ENCODE data around the gene SLC27A5. TPM values are rescaled to one million over a fixed set of nuclear protein-coding genes. Genes with fewer than 3 reads are reported as not detected.
"Not testable (repeated sequence)": the region's sequence is repeated elsewhere in the genome, so short reads cannot be mapped to it uniquely, and the experiment has no call there.

The SLC27A5 gene
- total RNA-seq, 1 donor from 2014 or later = 6.8 TPM

DNA sequence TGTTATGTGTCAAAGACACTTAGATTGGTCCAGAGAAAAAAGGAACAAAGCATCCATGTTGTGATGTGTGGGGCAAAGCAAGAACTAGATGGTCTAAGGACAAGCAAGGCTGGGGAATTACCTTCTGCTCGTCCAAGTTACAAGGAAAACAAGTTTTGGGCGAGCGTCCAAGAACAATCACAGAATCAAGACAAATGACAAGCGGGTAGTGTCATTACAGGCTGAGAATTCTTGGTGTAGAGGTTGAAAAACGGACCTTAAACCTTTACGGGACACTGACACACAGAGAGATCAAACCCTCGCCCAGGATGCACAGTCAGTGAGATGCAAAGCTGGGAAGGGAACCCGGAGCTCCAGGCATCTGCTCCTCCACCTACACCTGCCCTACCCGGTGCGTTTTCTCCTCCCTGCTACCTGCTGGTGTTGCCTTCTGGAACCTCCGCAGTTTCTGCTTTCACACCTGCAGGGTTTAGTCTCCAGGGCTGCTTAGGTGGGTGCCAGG lies 60.9 kb downstream of the SLC27A5 start:
- H3K4me1 Mint-ChIP-seq (ENCODE audit: low read depth, unreplicated experiment) = peaks cover 2% of the 10 kb centered on the region
- H3K9me3 Mint-ChIP-seq (ENCODE audit: unreplicated experiment) = peaks cover 15% of the 10 kb centered on the region
- H3K36me3 ChIP-seq (ENCODE audit: insufficient read depth, low read length) = no peaks in the 10 kb centered on the region
- H3K27ac Mint-ChIP-seq (ENCODE audit: unreplicated experiment) = no peak overlapping the region
- H3K36me3 Mint-ChIP-seq (ENCODE audit: low read depth, unreplicated experiment) = peaks cover 2% of the 10 kb centered on the region
- peaks cover 5% of the 10 kb centered on the region for H3K9me3 ChIP-seq (ENCODE audit: insufficient read depth, low read depth, low read length)
- H3K9ac ChIP-seq (ENCODE audit: low read length) = peak overlapping the region; percentile 78
- no peaks in the 10 kb centered on the region for H4K20me1 ChIP-seq (ENCODE audit: insufficient read depth, low read length)
- peaks cover 6% of the 10 kb centered on the region for H3K4me1 ChIP-seq (ENCODE audit: insufficient read depth, low read length)
- no peak overlapping the region for H3K27ac ChIP-seq (ENCODE audit: low read depth, low read length)
- H2AFZ ChIP-seq (ENCODE audit: low read depth, low read length) = peak overlapping the region; percentile 92
- peak overlapping the region; percentile 74 for H3K4me3 ChIP-seq (ENCODE audit: insufficient read depth, low read depth, low read length)
- no peak for DNase-seq (ENCODE audit: low read depth)
- peaks cover 18% of the 10 kb centered on the region for H3K27me3 Mint-ChIP-seq (ENCODE audit: low read depth, unreplicated experiment)
- TF ChIP-seq CTCF (IDR thresholded peaks at IDR 0.05; ENCODE audit: insufficient read depth, low read depth, low read length) (no peak), EZH2 (IDR thresholded peaks at IDR 0.05; ENCODE audit: insufficient read depth, low read length) (no peak)
- no peak for FAIRE-seq
- peak overlapping the region; percentile 79 for H3K4me3 Mint-ChIP-seq (ENCODE audit: unreplicated experiment)
- no peaks in the 10 kb centered on the region for H3K27me3 ChIP-seq (ENCODE audit: insufficient read depth, low read length)
- H3K79me2 ChIP-seq (ENCODE audit: insufficient read depth, low read length) = no peaks in the 10 kb centered on the region
- peak overlapping the region; percentile 93 for H3K4me2 ChIP-seq (ENCODE audit: low read length)

DNA sequence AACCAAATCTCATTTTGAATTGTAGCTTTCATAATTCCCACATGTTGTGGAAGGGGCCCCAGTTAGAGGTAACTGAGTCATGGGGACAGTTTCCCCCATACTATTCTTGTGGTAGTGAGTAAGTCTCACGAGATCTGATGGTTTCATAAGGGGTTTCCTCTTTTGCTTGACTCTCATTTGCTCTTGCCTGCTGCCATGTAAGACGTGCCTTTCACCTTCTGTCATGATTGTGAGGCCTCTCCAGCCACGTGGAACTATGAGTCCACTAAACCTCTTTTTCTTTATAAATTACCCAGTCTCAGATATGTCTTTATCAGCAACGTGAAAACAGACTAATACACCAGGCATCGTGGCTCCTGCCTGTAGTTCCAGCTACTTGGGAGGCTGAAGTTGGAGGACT lies 61.8 kb downstream of the SLC27A5 start:
- not testable (repeated sequence) for H2AFZ ChIP-seq (ENCODE audit: low read depth, low read length); H3K27me3 ChIP-seq (ENCODE audit: insufficient read depth, low read length); H3K36me3 Mint-ChIP-seq (ENCODE audit: low read depth, unreplicated experiment); H3K79me2 ChIP-seq (ENCODE audit: insufficient read depth, low read length); H3K9me3 ChIP-seq (ENCODE audit: insufficient read depth, low read depth, low read length); H3K9ac ChIP-seq (ENCODE audit: low read length); H3K4me1 ChIP-seq (ENCODE audit: insufficient read depth, low read length); H3K4me3 Mint-ChIP-seq (ENCODE audit: unreplicated experiment); H3K27ac Mint-ChIP-seq (ENCODE audit: unreplicated experiment); H3K4me3 ChIP-seq (ENCODE audit: insufficient read depth, low read depth, low read length); H3K36me3 ChIP-seq (ENCODE audit: insufficient read depth, low read length); H3K4me1 Mint-ChIP-seq (ENCODE audit: low read depth, unreplicated experiment); H4K20me1 ChIP-seq (ENCODE audit: insufficient read depth, low read length); DNase-seq (ENCODE audit: low read depth); FAIRE-seq; H3K4me2 ChIP-seq (ENCODE audit: low read length); H3K27ac ChIP-seq (ENCODE audit: low read depth, low read length)
- H3K9me3 Mint-ChIP-seq (ENCODE audit: unreplicated experiment) = peaks cover 15% of the 10 kb centered on the region
- peaks cover 23% of the 10 kb centered on the region for H3K27me3 Mint-ChIP-seq (ENCODE audit: low read depth, unreplicated experiment)

DNA sequence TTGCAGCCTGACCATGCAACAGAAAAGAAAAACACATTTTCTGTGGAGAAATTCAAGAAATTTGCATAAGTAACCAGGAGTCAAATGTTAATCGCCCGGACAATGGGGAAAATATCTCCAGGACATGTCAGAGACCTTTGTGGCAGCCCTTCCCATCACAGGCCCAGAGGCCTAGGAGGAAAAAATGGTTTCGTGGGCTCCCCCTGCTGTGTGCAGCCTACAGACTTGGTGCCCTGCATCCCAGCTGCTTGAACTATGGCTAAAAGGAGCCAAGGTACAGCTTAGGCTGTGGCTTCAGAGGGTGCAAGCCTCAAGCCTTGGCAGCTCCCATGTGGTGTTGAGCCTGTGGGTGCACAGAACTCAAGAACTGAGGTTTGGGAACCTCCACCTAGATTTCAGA lies 62.9 kb downstream of the SLC27A5 start:
- not testable (repeated sequence) for H3K27me3 ChIP-seq (ENCODE audit: insufficient read depth, low read length); H3K27ac ChIP-seq (ENCODE audit: low read depth, low read length); FAIRE-seq; H3K36me3 ChIP-seq (ENCODE audit: insufficient read depth, low read length); H3K36me3 Mint-ChIP-seq (ENCODE audit: low read depth, unreplicated experiment); H3K9ac ChIP-seq (ENCODE audit: low read length); H4K20me1 ChIP-seq (ENCODE audit: insufficient read depth, low read length); H2AFZ ChIP-seq (ENCODE audit: low read depth, low read length); H3K4me3 Mint-ChIP-seq (ENCODE audit: unreplicated experiment); H3K4me3 ChIP-seq (ENCODE audit: insufficient read depth, low read depth, low read length); H3K9me3 ChIP-seq (ENCODE audit: insufficient read depth, low read depth, low read length); H3K4me2 ChIP-seq (ENCODE audit: low read length); DNase-seq (ENCODE audit: low read depth); H3K4me1 Mint-ChIP-seq (ENCODE audit: low read depth, unreplicated experiment); H3K27ac Mint-ChIP-seq (ENCODE audit: unreplicated experiment); H3K4me1 ChIP-seq (ENCODE audit: insufficient read depth, low read length); H3K79me2 ChIP-seq (ENCODE audit: insufficient read depth, low read length)
- Mint-ChIP-seq H3K27me3 (ENCODE audit: low read depth, unreplicated experiment) (peaks cover 30% of the 10 kb centered on the region), H3K9me3 (ENCODE audit: unreplicated experiment) (peaks cover 17% of the 10 kb centered on the region)

Small RNA genes within 50 kb of the gene (microRNA-seq; reads per million reads assigned to microRNA genes)
- 25.2 reads per million, percentile 49 among the genes with 10 or more reads in this experiment for gene MIR6807

Other genes starting within 250 kb of the SLC27A5 start
- gene ZNF8, start 233.0 kb downstream of the SLC27A5 start, total RNA-seq = 10.0 and 10.4 TPM in 2 replicates
- gene ERVK3-1, start 206.6 kb downstream of the SLC27A5 start, total RNA-seq = 34.6 and 40.9 TPM in 2 replicates
- 2.7 and 3.1 TPM in 2 replicates for gene ZSCAN22, start 185.0 kb downstream of the SLC27A5 start, total RNA-seq
- 32.3 and 35.9 TPM in 2 replicates for gene A1BG, start 158.5 kb downstream of the SLC27A5 start, total RNA-seq
- gene ZNF497, start 149.2 kb downstream of the SLC27A5 start, total RNA-seq = 0.43 and 0.55 TPM in 2 replicates
- gene ZNF837, start 131.0 kb downstream of the SLC27A5 start, total RNA-seq = 2.4 and 2.9 TPM in 2 replicates
- 793 and 891 TPM in 2 replicates for gene RPS5, start 124.7 kb downstream of the SLC27A5 start, total RNA-seq
- gene RNF225, start 116.3 kb downstream of the SLC27A5 start, total RNA-seq = 0.36 and 0.41 TPM in 2 replicates
- gene ZNF584, start 103.3 kb downstream of the SLC27A5 start, total RNA-seq = 11.7 and 12.7 TPM in 2 replicates
- gene ZNF132, start 71.8 kb downstream of the SLC27A5 start, total RNA-seq = 1.4 and 1.9 TPM in 2 replicates
- 4.9 and 5.7 TPM in 2 replicates for gene ZNF324B, start 60.4 kb downstream of the SLC27A5 start, total RNA-seq
- gene ZNF324, start 44.9 kb downstream of the SLC27A5 start, total RNA-seq = 9.3 and 9.6 TPM in 2 replicates
- 6.0 and 6.2 TPM in 2 replicates for gene ZNF446, start 35.6 kb downstream of the SLC27A5 start, total RNA-seq
- gene ZBTB45, start 7.8 kb upstream of the SLC27A5 start, total RNA-seq = 16.2 and 16.3 TPM in 2 replicates
- gene TRIM28, start 32.1 kb upstream of the SLC27A5 start, total RNA-seq = 339 and 351 TPM in 2 replicates
- 71.3 and 80.0 TPM in 2 replicates for gene CHMP2A, start 43.1 kb upstream of the SLC27A5 start, total RNA-seq
- 106 and 113 TPM in 2 replicates for gene UBE2M, start 46.6 kb upstream of the SLC27A5 start, total RNA-seq
- 14.7 and 17.4 TPM in 2 replicates for gene MZF1, start 61.3 kb upstream of the SLC27A5 start, total RNA-seq

All from astrocyte (in vitro differentiated cells and primary cell).